NB4 (cell line): Measurements from ENCODE around the gene SYT6.
"Not testable (repeated sequence)": the region's sequence is repeated elsewhere in the genome, so short reads cannot be mapped to it uniquely, and the experiment has no call there.

Source experiments
- CTCF ChIP-seq: IDR thresholded peaks from one replicate; pipeline ENCODE4 v1.5.1; 2012; ENCODE audit warnings: low read depth, low read length
- MAX ChIP-seq: IDR thresholded peaks from 2 replicates; pipeline ENCODE4 v1.6.1; 2011; ENCODE audit warnings: low read depth, low read length
- POLR2A ChIP-seq: IDR thresholded peaks from 2 replicates; pipeline ENCODE4 v1.6.1; 2011; ENCODE audit warnings: mild to moderate bottlenecking; ENCODE audit not compliant: insufficient read length; ENCODE audit errors: extremely low read depth

GRCh38 chr1:114058236-114058635, 95.4 kb downstream of the SYT6 start:
- not testable (repeated sequence) for TF ChIP-seq CTCF, POLR2A, MAX
